Fibroblast of lung (primary cell): ENCODE measurements around the gene SLC19A3. TPM values are rescaled to one million over a fixed set of nuclear protein-coding genes. Genes with fewer than 3 reads are reported as not detected.

Experiments used
- DNase-seq, 2 donors: peaks; one replicate each; pipeline versions ENCODE4 v3.0.0 to v3.0.0-alpha.2; 2010; ENCODE audit warnings: low read depth in 2 of 2
- H2AFZ ChIP-seq: 2 replicates; pipeline ENCODE4 v1.5.1; 2012; ENCODE audit warnings: low read length, control low read depth, inconsistent platforms
- H3K27ac ChIP-seq: 2 replicates; pipeline ENCODE4 v1.5.1; 2011; ENCODE audit warnings: low read length, control low read depth; ENCODE audit not compliant: insufficient read depth
- H3K27me3 ChIP-seq: 2 replicates; pipeline ENCODE4 v1.5.1; 2011; ENCODE audit warnings: mild to moderate bottlenecking, low read length; ENCODE audit not compliant: control insufficient read depth, insufficient read depth
- H3K36me3 ChIP-seq: 2 replicates; pipeline ENCODE4 v1.5.1; 2011; ENCODE audit warnings: low read length; ENCODE audit not compliant: control insufficient read depth, insufficient read depth
- H3K4me1 ChIP-seq: 2 replicates; pipeline ENCODE4 v1.5.1; 2011; ENCODE audit warnings: low read length; ENCODE audit not compliant: control insufficient read depth, insufficient read depth; ENCODE audit errors: extremely low read depth
- H3K4me2 ChIP-seq: 2 replicates; pipeline ENCODE4 v1.5.1; 2011; ENCODE audit warnings: low read length, control low read depth; ENCODE audit not compliant: insufficient read depth; ENCODE audit errors: extremely low read depth
- H3K4me3 ChIP-seq, 4 experiments: fragments of 200-600 bp in 1 of 4; sonication (generic) in 1 of 4; replicated peaks in 1 of 4; 2 replicates each; pipeline ENCODE4 v1.5.1; 2011 to 2016; ENCODE audit warnings: low read length in 4 of 4, low read depth in 3 of 4, mild to moderate bottlenecking in 3 of 4, control low read depth in 2 of 4, inconsistent platforms in 1 of 4, mixed read lengths in 1 of 4; ENCODE audit not compliant: insufficient read depth in 1 of 4; ENCODE audit errors: control extremely low read depth in 1 of 4
- H3K79me2 ChIP-seq: 2 replicates; pipeline ENCODE4 v1.5.1; 2012; ENCODE audit warnings: mild to moderate bottlenecking, low read length, inconsistent platforms; ENCODE audit not compliant: control insufficient read depth, insufficient read depth
- H3K9ac ChIP-seq: 2 replicates; pipeline ENCODE4 v1.5.1; 2011; ENCODE audit warnings: mild to moderate bottlenecking, low read length, control low read depth; ENCODE audit not compliant: insufficient read depth
- H3K9me3 ChIP-seq: 2 replicates; pipeline ENCODE4 v1.5.1; 2012; ENCODE audit warnings: low read depth, low read length; ENCODE audit not compliant: control insufficient read depth, insufficient read depth
- H4K20me1 ChIP-seq: 2 replicates; pipeline ENCODE4 v1.5.1; 2011; ENCODE audit warnings: low read length; ENCODE audit not compliant: control insufficient read depth, insufficient read depth; ENCODE audit errors: extremely low read depth
- CTCF ChIP-seq, 2 donors: IDR thresholded peaks in 1 of 2; conservative IDR thresholded peaks in 1 of 2; 1 replicate in 1 of 2; 2 replicates in 1 of 2; pipeline ENCODE4 v1.5.1; 2011 to 2012; ENCODE audit warnings: low read length in 2 of 2, control low read depth in 1 of 2, inconsistent platforms in 1 of 2, low read depth in 1 of 2, mild to moderate bottlenecking in 1 of 2
- EZH2 ChIP-seq: IDR thresholded peaks from 2 replicates; pipeline ENCODE4 v1.5.1; 2012; ENCODE audit warnings: low read length, control low read depth, mild to moderate bottlenecking; ENCODE audit errors: missing control alignments
- polyA plus RNA-seq, 2 donors: library from polyadenylated mRNA; depleted of rRNA in 1 of 2; stranded (reverse) in 1 of 2; unstranded in 1 of 2; fragments of >200 nt; gene quantifications; 2 replicates each; pipeline ENCODE4 v1.2.1, GENCODE V29; 2011 to 2012; ENCODE audit warnings: missing spikeins in 1 of 2
- total RNA-seq: library from RNA; depleted of rRNA; stranded (reverse); fragments of >200 nt; gene quantifications from 2 replicates; pipeline ENCODE4 v1.2.1, GENCODE V29; 2014

The SLC19A3 gene
- total and polyA plus RNA-seq, 2 donors (not counting 1 experiment from before 2014, with no cell fraction given), result 0.11 to 0.17 TPM

DNA sequence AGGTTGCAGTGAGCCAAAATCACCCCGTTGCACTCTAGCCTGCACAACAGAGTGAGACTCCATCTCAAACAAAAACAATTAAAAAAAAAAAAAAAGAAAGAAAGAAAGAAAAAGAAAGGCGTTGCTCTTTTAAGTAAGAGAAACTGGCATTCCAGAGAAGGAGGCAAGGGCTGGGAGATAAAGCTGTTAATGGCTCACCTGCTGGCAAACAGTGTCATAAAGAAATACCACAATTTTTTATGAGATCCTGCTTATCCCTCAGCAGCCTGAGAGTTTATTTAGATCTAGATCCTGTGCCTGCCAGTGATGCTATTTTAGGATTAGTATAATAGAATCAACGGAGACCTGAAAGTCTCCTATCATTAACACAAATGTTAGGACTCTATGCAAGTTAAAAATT, 16.3 kb downstream of the SLC19A3 start:
- no peak overlapping the region for H3K27ac ChIP-seq
- DNase-seq, result no peak

DNA sequence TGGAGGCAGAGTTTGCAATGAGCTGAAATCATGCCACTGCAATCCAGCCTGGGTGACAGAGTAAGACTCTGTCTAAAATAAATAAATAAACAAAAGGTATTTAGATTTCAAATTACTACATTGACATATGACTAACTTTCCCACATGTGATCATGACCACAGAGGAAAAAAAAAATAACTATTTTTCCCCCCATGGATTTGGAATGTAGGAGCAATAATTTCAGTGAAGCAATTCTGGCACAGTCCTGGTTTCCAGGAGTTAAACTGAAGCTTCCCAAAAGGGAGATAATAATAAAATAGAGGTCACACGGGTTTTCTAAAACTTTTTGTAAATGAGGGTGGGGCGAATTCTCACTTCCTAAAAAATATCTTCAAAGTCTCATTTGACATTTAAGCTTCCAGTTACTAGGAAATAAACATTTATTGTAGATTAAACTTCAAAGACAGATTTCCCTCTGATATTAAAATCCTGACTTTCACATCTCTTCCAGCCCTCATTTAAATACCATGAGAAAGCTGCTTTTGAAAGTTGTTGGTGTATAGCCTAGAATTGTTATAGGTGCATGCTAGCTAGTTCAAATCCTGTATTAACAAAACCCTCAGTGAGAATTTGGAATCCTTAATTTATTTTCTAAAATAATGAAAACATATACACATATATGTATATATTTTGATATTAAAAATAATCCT, 20.7 kb downstream of the SLC19A3 start:
- Histone ChIP-seq H3K27ac (no peak overlapping the region), H3K27me3 (no peaks in the 10 kb centered on the region), H3K4me3 (no peak overlapping the region), H2AFZ (no peak overlapping the region), H3K4me2 (no peak overlapping the region), H3K9me3 (no peaks in the 10 kb centered on the region), H3K4me1 (no peaks in the 10 kb centered on the region), H3K9ac (no peak overlapping the region), H3K79me2 (no peaks in the 10 kb centered on the region), H4K20me1 (no peaks in the 10 kb centered on the region), H3K36me3 (no peaks in the 10 kb centered on the region)
- TF ChIP-seq CTCF (conservative IDR thresholded peaks at IDR 0.05 in 1 of 2, IDR thresholded peaks at IDR 0.05 in 1 of 2; ENCODE audit: low read depth in 1 of 2, low read length in 2 of 2) (no peak), EZH2 (no peak)
- DNase-seq, result no peak

More for the DNA sequence above, 16.3 kb downstream of the SLC19A3 start:
- Histone ChIP-seq H3K4me2 (no peak overlapping the region), H3K36me3 (no peaks in the 10 kb centered on the region), H3K79me2 (no peaks in the 10 kb centered on the region), H3K4me3 (no peak overlapping the region), H3K9me3 (no peaks in the 10 kb centered on the region), H3K9ac (no peak overlapping the region), H4K20me1 (no peaks in the 10 kb centered on the region), H2AFZ (no peak overlapping the region), H3K27me3 (no peaks in the 10 kb centered on the region), H3K4me1 (no peaks in the 10 kb centered on the region)
- TF ChIP-seq EZH2 (no peak), CTCF (conservative IDR thresholded peaks at IDR 0.05 in 1 of 2, IDR thresholded peaks at IDR 0.05 in 1 of 2; ENCODE audit: low read depth in 1 of 2, low read length in 2 of 2) (no peak)

- Histone ChIP-seq H4K20me1 (no peaks in the 10 kb centered on the region), H3K27me3 (no peaks in the 10 kb centered on the region), H3K36me3 (no peaks in the 10 kb centered on the region), H2AFZ (no peak overlapping the region), H3K9me3 (no peaks in the 10 kb centered on the region), H3K27ac (no peak overlapping the region), H3K79me2 (no peaks in the 10 kb centered on the region), H3K4me3 (no peak overlapping the region), H3K4me2 (no peak overlapping the region), H3K9ac (no peak overlapping the region), H3K4me1 (no peaks in the 10 kb centered on the region)
- DNase-seq, result no peak
- TF ChIP-seq EZH2 (no peak), CTCF (conservative IDR thresholded peaks at IDR 0.05 in 1 of 2, IDR thresholded peaks at IDR 0.05 in 1 of 2; ENCODE audit: low read depth in 1 of 2, low read length in 2 of 2) (no peak)
Measured at GRCh38 chr2:227687189-227687588, 30.6 kb downstream of the SLC19A3 start.
